GM19023 (cell line): ENCODE measurements around the gene GPC5.
"Not testable (repeated sequence)": the region's sequence is repeated elsewhere in the genome, so short reads cannot be mapped to it uniquely, and the experiment has no call there.

Source experiments
- ATAC-seq: cut with Tn5 transposase; IDR thresholded peaks from one replicate; pipeline ENCODE4 v1.9.1; 2021; ENCODE audit warnings: mild to moderate bottlenecking, moderate library complexity; ENCODE audit not compliant: unreplicated experiment

The GPC5 gene

GRCh38 chr13:92896842-92897241 lies 1498.4 kb downstream of the GPC5 start:
- no peak for ATAC-seq

GRCh38 chr13:92898946-92899345 lies 1500.5 kb downstream of the GPC5 start:
- ATAC-seq, result not testable (repeated sequence)

GRCh38 chr13:92900446-92900845 lies 1502.0 kb downstream of the GPC5 start:
- no peak for ATAC-seq

- ATAC-seq, result no peak
These were observed 1503.3 kb downstream of the GPC5 start for GRCh38 chr13:92901739-92902138.

GRCh38 chr13:92912629-92913028 lies 1514.2 kb downstream of the GPC5 start:
- no peak for ATAC-seq

- ATAC-seq, result no peak
These were observed 1515.4 kb downstream of the GPC5 start for GRCh38 chr13:92913840-92914239.
